Lower leg skin (tissue), 3 donors: Measurements from ENCODE around the gene AMOTL1.

Experiments used
- CTCF ChIP-seq, 3 donors: fragments of 450-650 bp; IDR thresholded peaks; one replicate each; pipeline ENCODE4 v1.5.1; 2016; ENCODE audit warnings: antibody characterized with exemption in 3 of 3, mild to moderate bottlenecking in 3 of 3, moderate library complexity in 2 of 3
- POLR2A ChIP-seq, 2 donors: fragments of 450-650 bp; IDR thresholded peaks; one replicate each; pipeline ENCODE4 v1.6.1; 2016 to 2017; ENCODE audit warnings: antibody characterized with exemption in 2 of 2, mild to moderate bottlenecking in 1 of 2, moderate library complexity in 1 of 2

- TF ChIP-seq CTCF (IDR thresholded peaks at IDR 0.05) (no peak), POLR2A (IDR thresholded peaks at IDR 0.05) (no peak)
Observed at GRCh38 chr11:94830722-94831510, 62.8 kb downstream of the AMOTL1 start.
